GM06990 (cell line): ENCODE measurements around the gene PFN1.

Experiments used
- DNase-seq: peaks from one replicate; pipeline ENCODE4 v3.0.0-alpha.2; 2011; ENCODE audit not compliant: insufficient read length; ENCODE audit errors: extremely low read depth
- H3K27me3 ChIP-seq: replicated peaks from 2 replicates; pipeline ENCODE4 v1.6.0; 2011; ENCODE audit warnings: low read length; ENCODE audit not compliant: control insufficient read depth, insufficient read depth
- H3K36me3 ChIP-seq: 2 replicates; pipeline ENCODE4 v1.5.1; 2011; ENCODE audit warnings: low read length; ENCODE audit not compliant: control insufficient read depth, insufficient read depth
- H3K4me3 ChIP-seq: replicated peaks from 2 replicates; pipeline ENCODE4 v1.5.1; 2011; ENCODE audit warnings: low read depth, mild to moderate bottlenecking, control low read depth, low read length
- TF ChIP-seq, protein P1 (sequence below): IDR thresholded peaks from 2 replicates; pipeline ENCODE4 v1.5.1; 2011; ENCODE audit warnings: low read length, control low read depth, mild to moderate bottlenecking, inconsistent platforms; ENCODE audit not compliant: insufficient read depth, poor library complexity, severe bottlenecking

PFN1 gene

DNA sequence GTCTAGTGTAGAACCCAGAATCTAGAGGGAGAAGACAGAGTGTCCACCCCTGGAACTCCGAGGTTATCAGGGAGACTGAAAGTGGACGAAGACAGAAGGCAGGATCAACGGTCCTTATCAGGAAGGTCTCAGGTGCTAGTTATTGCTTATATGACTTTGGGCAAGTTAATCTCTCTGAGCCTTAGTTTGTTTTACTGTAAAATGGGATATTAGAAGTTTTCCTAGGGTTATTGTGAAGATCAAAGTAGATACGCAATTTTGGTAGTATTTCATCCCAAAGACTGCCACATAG is 7.1 kb downstream of the PFN1 start:
- peak overlapping the region; percentile 89 for H3K4me3 ChIP-seq
- peaks cover 30% of the 10 kb centered on the region for H3K36me3 ChIP-seq
- TF ChIP-seq, protein P1, sequence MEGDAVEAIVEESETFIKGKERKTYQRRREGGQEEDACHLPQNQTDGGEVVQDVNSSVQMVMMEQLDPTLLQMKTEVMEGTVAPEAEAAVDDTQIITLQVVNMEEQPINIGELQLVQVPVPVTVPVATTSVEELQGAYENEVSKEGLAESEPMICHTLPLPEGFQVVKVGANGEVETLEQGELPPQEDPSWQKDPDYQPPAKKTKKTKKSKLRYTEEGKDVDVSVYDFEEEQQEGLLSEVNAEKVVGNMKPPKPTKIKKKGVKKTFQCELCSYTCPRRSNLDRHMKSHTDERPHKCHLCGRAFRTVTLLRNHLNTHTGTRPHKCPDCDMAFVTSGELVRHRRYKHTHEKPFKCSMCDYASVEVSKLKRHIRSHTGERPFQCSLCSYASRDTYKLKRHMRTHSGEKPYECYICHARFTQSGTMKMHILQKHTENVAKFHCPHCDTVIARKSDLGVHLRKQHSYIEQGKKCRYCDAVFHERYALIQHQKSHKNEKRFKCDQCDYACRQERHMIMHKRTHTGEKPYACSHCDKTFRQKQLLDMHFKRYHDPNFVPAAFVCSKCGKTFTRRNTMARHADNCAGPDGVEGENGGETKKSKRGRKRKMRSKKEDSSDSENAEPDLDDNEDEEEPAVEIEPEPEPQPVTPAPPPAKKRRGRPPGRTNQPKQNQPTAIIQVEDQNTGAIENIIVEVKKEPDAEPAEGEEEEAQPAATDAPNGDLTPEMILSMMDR, result no peak
- H3K27me3 ChIP-seq, result no peaks in the 10 kb centered on the region
- DNase-seq, result no peak

DNA sequence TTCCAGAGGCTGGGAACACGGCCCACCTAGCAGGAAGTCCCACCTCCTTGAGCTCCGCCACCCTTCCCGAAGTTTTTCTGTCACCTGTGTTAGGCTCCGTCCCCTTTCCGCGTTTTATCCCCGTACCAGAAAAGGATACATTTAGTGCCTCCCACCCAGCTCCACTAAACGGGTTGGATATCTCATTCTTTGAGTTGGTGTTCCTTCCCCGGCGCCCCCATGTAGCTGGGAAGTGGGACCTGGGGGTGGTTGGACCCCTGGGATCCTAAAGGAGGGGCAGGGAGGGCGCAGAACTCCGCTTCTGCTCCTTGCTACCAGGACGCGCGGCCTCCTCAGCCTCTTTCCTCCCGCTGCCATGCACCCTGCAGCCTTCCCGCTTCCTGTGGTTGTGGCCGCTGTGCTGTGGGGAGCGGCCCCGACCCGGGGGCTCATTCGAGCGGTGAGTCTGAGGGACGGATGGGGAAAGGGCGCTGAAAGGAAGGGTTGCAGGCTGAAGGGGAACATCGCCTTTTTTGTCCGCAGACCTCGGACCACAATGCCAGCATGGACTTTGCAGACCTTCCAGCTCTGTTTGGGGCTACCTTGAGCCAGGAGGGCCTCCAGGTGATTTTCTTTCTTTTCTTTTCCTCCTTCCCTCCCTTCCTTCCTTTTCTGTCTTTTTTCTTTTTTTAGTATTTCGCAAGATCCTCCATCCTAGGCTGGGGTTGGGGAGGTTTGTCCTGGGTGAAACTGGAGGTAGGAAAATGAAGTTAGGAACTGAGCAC is 7.6 kb downstream of the PFN1 start:
- H3K4me3 ChIP-seq, result peak overlapping the region; percentile 89
- peak; percentile 66 for DNase-seq
- TF ChIP-seq, protein P1, result no peak
- no peaks in the 10 kb centered on the region for H3K27me3 ChIP-seq
- peaks cover 28% of the 10 kb centered on the region for H3K36me3 ChIP-seq

DNA sequence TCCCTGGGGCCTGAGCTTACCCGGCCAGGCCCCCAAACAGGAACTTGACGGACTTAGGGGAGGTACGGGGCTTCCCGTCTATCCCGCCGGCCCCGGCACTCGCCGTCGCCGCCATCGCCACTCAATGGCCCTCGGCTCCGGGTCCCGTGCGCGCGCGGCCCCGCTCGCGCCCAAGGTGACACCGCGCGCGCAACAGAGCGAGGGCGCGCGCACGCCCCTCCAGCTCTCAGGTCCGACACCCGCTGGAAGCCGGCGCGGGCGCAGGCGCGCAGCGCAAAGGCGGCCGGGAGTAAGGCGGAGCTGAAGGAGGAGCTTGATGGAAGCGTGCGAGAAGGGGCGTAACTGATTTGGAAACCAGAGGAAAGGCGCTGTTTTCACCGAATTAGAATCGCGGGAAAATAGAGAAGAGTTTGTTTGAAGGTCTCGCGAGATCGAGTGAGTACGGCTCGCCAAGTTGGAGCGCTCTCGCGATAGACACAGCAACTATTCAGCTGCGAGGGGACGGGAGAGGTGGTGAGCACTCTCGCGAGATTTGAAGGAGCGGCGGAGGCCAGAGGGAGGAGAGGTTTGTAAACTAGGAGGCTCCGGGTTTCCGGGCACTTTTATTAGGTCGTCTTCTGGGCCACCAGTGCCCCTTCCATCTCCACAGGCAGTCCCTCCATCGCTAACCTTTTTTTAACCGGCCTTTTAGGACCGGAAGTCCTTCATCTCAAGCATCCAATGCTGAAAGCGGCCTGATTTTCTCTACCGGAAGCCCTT is 8.4 kb downstream of the PFN1 start, which contains the start of the genes RNF167 and SLC25A11:
RNF167 (plus strand) TSS at position 473 of the 759 bp plus-strand sequence. CDS start 642 bp downstream, outside the sequence.
SLC25A11 (minus strand) TSS at position 251 of the 759 bp plus-strand sequence; CDS start at position 115, 136 bp downstream.
- H3K27me3 ChIP-seq, result no peaks in the 10 kb centered on the region
- DNase-seq, result peak; percentile 100
- TF ChIP-seq, protein P1, result no peak
- H3K4me3 ChIP-seq, result peak within 1 kb of the TSS; percentile 89
- peaks cover 26% of the 10 kb centered on the region for H3K36me3 ChIP-seq

DNA sequence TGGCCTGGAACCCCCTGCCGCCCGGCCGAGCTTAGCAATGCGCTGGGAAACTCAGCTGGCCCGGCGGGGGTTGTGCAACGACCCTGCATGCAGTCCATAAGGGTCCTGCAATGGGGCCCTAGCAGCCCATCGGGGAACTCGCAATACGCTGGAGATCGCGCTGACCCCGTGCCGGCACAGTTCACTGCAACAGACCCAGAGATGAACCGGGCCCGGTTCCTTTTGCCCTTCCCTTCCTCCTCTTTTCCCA is 8.9 kb downstream of the PFN1 start:
- no peaks in the 10 kb centered on the region for H3K27me3 ChIP-seq
- peak overlapping the region; percentile 89 for H3K4me3 ChIP-seq
- no peak for DNase-seq
- TF ChIP-seq, protein P1, result no peak
- peaks cover 22% of the 10 kb centered on the region for H3K36me3 ChIP-seq

DNA sequence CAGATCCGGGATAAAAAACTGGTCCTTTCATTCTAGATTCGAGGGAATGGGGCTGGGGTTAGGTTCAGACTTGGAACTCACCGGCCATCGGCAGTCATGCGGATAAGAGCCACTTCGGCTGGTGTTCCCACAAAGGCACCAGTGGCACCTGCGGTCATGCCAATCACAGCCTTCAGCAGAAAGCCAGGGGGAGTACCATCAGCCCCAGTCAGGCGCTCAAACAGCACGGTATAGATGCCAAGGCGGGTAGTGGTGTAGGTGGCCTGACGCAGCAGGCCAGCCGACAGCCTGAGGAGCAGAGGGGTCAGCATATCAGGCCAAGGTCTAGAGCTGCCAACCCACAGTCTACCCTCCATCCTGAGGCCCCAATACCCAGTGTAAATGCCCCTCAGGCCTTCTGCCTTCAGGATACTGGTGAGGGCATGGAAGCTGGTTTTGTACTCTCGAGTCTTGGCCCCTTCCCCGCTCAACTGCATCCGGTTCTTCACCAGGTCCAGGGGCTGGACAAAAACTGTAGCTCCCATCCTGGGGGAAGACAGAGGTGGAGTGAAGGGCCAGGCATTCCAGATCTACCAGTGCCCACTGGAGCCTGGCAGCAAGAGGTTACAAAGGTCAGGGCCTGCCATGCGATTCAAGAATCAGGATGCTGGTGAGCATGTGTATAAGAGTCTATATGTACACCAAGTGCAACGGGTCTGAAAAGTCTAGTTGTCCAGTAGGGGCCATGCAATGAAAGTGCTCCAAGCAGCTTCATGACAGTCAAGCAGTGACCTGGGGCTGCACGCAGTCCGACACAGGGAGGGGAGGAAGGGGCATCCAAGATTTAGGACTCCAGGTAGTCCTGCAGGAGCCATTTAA is 9.4 kb downstream of the PFN1 start:
- no peaks in the 10 kb centered on the region for H3K27me3 ChIP-seq
- TF ChIP-seq, protein P1, result no peak
- DNase-seq, result peak; percentile 42
- peaks cover 21% of the 10 kb centered on the region for H3K36me3 ChIP-seq
- H3K4me3 ChIP-seq, result peak overlapping the region; percentile 89
